ENCODE measurements around the gene SFXN2.
A peak's percentile ranks its signal among the peaks of the same experiment; 100 is the strongest.

Gene SFXN2

GRCh38 chr10:102770792-102771191 lies 56.4 kb downstream of the SFXN2 start:
- H3K27ac ChIP-seq, result peak overlapping the region; percentile 80
- no peak for DNase-seq (ENCODE audit: low read depth, low spot score)

- H3K27ac ChIP-seq, result no peak overlapping the region
- DNase-seq (ENCODE audit: low read depth, low spot score), result no peak
Observed at GRCh38 chr10:102773320-102773719, 58.9 kb downstream of the SFXN2 start.

- no peak for DNase-seq (ENCODE audit: low read depth, low spot score)
- no peak overlapping the region for H3K27ac ChIP-seq
Observed at GRCh38 chr10:102773986-102774385, 59.5 kb downstream of the SFXN2 start.

GRCh38 chr10:102775201-102775934 lies 60.9 kb downstream of the SFXN2 start:
- peak overlapping the region; percentile 83 for H3K27ac ChIP-seq
- DNase-seq (ENCODE audit: low read depth, low spot score), result no peak

- peak overlapping the region; percentile 83 for H3K27ac ChIP-seq
- DNase-seq (ENCODE audit: low read depth, low spot score), result no peak
Observed at GRCh38 chr10:102775935-102776669, 61.7 kb downstream of the SFXN2 start.

GRCh38 chr10:102776779-102777456 lies 62.5 kb downstream of the SFXN2 start:
- peak; percentile 66 for DNase-seq (ENCODE audit: low read depth, low spot score)
- H3K27ac ChIP-seq, result peak overlapping the region; percentile 83

GRCh38 chr10:102777711-102778453 lies 63.4 kb downstream of the SFXN2 start:
- peak overlapping the region; percentile 83 for H3K27ac ChIP-seq
- DNase-seq (ENCODE audit: low read depth, low spot score), result no peak

- no peak overlapping the region for H3K27ac ChIP-seq
- no peak for DNase-seq (ENCODE audit: low read depth, low spot score)
Observed at GRCh38 chr10:102778781-102779180, 64.3 kb downstream of the SFXN2 start.

GRCh38 chr10:102779680-102780526 lies 65.5 kb downstream of the SFXN2 start:
- H3K27ac ChIP-seq, result peak overlapping the region; percentile 30
- no peak for DNase-seq (ENCODE audit: low read depth, low spot score)

GRCh38 chr10:102780527-102780808 lies 66.0 kb downstream of the SFXN2 start:
- no peak for DNase-seq (ENCODE audit: low read depth, low spot score)
- no peak overlapping the region for H3K27ac ChIP-seq

- H3K27ac ChIP-seq, result no peak overlapping the region
- no peak for DNase-seq (ENCODE audit: low read depth, low spot score)
Observed at GRCh38 chr10:102781090-102781920, 66.9 kb downstream of the SFXN2 start.

- peak overlapping the region; percentile 59 for H3K27ac ChIP-seq
- no peak for DNase-seq (ENCODE audit: low read depth, low spot score)
Observed at GRCh38 chr10:102781921-102782557, 67.6 kb downstream of the SFXN2 start.

GRCh38 chr10:102782673-102783551 lies 68.5 kb downstream of the SFXN2 start:
- peak overlapping the region; percentile 59 for H3K27ac ChIP-seq
- peak; percentile 62 for DNase-seq (ENCODE audit: low read depth, low spot score)

- H3K27ac ChIP-seq, result peak overlapping the region; percentile 59
- DNase-seq (ENCODE audit: low read depth, low spot score), result no peak
Observed at GRCh38 chr10:102783568-102783967, 69.1 kb downstream of the SFXN2 start.

GRCh38 chr10:102785818-102786217 lies 71.4 kb downstream of the SFXN2 start:
- no peak for DNase-seq (ENCODE audit: low read depth, low spot score)

GRCh38 chr10:102791754-102792395 lies 77.4 kb downstream of the SFXN2 start:
- DNase-seq (ENCODE audit: low read depth, low spot score), result no peak
- no peak overlapping the region for H3K27ac ChIP-seq

More at GRCh38 chr10:102785818-102786217, 71.4 kb downstream of the SFXN2 start:
- H3K27ac ChIP-seq, result no peak overlapping the region

Measured in epithelial cell of prostate (primary cell).